Ovary (tissue), 9 donors: Measurements from ENCODE around the gene PVR. TPM values are rescaled to one million over a fixed set of nuclear protein-coding genes. Genes with fewer than 3 reads are reported as not detected.

ENCODE experiments used
- microRNA counts: library from miRNA; unstranded; fragments of <30 nt; microRNA quantifications from one replicate; lab custom pipeline; 2016
- microRNA-seq, 3 donors: library from miRNA; unstranded; fragments of <30 nt; microRNA quantifications; one replicate each; pipeline versions ENCODE4 to v1.2.0, GENCODE V29; 2019 to 2020
- polyA plus RNA-seq, 2 donors: library from polyadenylated mRNA; stranded (reverse); fragments of 200-250 nt in 1 of 2; fragments of 350-450 nt in 1 of 2; fragmentation: Illumina TruSeq in 1 of 2; extraction: RNeasy Lipid Tissue Mini Kit (QIAGEN cat#74804) in 1 of 2; gene quantifications; one replicate each; pipeline ENCODE4 v1.2.3, GENCODE V29; 2013 to 2014
- total RNA-seq, 7 donors: library from RNA; depleted of rRNA in 2 of 7; stranded (reverse); fragments of >200 nt in 2 of 7; fragmentation: NEBNext Ultra II Directional in 3 of 7; extraction: Animal tissue kit (Norgen Biotek cat#: 25700) in 3 of 7; gene quantifications; one replicate each; pipeline versions ENCODE4 v1.1.0 to v1.2.4, GENCODE V29; 2016 to 2023
- donor health status: DM: no; HTN: no; CAD: no; lungs with moderate emphysema.
- donor health status: DM: no; HTN: no; CAD: no.
- donor health status: Bipolar disorder and iron deficiency.
- donor health status: DM: yes; HTN: yes; CAD: no.
- donor health status: DM: no; HTN: no; CAD: no.
- donor health status: DM: yes; HTN: yes; CAD: no.

Gene PVR
- total and polyA plus RNA-seq, 9 donors = 14.0 to 33.9 (median 22.5) TPM

MicroRNAs encoded within 50 kb of the gene (microRNA counts, 767-probe panel; counts per million panel counts)
- 2,683 counts per million, percentile 84 among the panel's probes with 10 or more counts for microRNA hsa-miR-4531 (lab: Ali Mortazavi, UCI)

Small RNA genes lying within 50 kb of the gene (microRNA-seq; reads per million reads assigned to microRNA genes)
- gene MIR4531 = 0 reads per million in 3 donors

Other genes starting within 250 kb of the PVR start
- 10 to 100 TPM in 1 of 7 donors, 1 to 10 TPM in 6; 2.6 to 11.2 (median 6.8) TPM for gene ZNF285, start 242.3 kb upstream of the PVR start, total RNA-seq
- 1 to 10 TPM; 3.3 to 9.1 TPM for gene ZNF285, start 242.3 kb upstream of the PVR start, polyA plus RNA-seq
- gene ZNF229, start 195.4 kb upstream of the PVR start, total RNA-seq = 10 to 100 TPM in 3 of 7 donors, 1 to 10 TPM in 4; 3.7 to 13.7 (median 9.8) TPM
- gene ZNF229, start 195.4 kb upstream of the PVR start, polyA plus RNA-seq = 1 to 10 TPM; 3.8 to 4.4 TPM
- 10 to 100 TPM in 2 of 7 donors, 1 to 10 TPM in 5; 8.4 to 16.1 (median 9.7) TPM for gene ZNF180, start 143.4 kb upstream of the PVR start, total RNA-seq
- gene ZNF180, start 143.4 kb upstream of the PVR start, polyA plus RNA-seq = 1 to 10 TPM; 5.6 to 6.3 TPM
- under 1 TPM in 1 of 7 donors, not detected in 6; 0.60 TPM for gene CEACAM20, start 114.2 kb upstream of the PVR start, total RNA-seq
- not detected for gene CEACAM20, start 114.2 kb upstream of the PVR start, polyA plus RNA-seq
- under 1 TPM in 1 of 7 donors, not detected in 6; 0.57 TPM for gene IGSF23, start 30.3 kb upstream of the PVR start, total RNA-seq
- gene IGSF23, start 30.3 kb upstream of the PVR start, polyA plus RNA-seq = not detected
- gene CEACAM19, start 27.6 kb downstream of the PVR start, total RNA-seq = 10 to 100 TPM in 1 of 7 donors, 1 to 10 TPM in 6; 2.6 to 10.0 (median 5.4) TPM
- gene CEACAM19, start 27.6 kb downstream of the PVR start, polyA plus RNA-seq = 1 to 10 TPM; 2.2 to 5.1 TPM
- not detected for gene CEACAM16, start 55.2 kb downstream of the PVR start, total RNA-seq
- gene CEACAM16, start 55.2 kb downstream of the PVR start, polyA plus RNA-seq = not detected
- 100 to 1,000 TPM in 2 of 7 donors, 10 to 100 TPM in 5; 17.8 to 141 (median 50.7) TPM for gene BCL3, start 104.8 kb downstream of the PVR start, total RNA-seq
- 10 to 100 TPM in 1 of 2 donors, 1 to 10 TPM in 1; 3.2 to 43.4 TPM for gene BCL3, start 104.8 kb downstream of the PVR start, polyA plus RNA-seq
- 10 to 100 TPM in 1 of 7 donors, 1 to 10 TPM in 3, under 1 TPM in 1, not detected in 2; 0.46 to 10.3 (median 2.2) TPM for gene CBLC, start 134.0 kb downstream of the PVR start, total RNA-seq
- gene CBLC, start 134.0 kb downstream of the PVR start, polyA plus RNA-seq = under 1 TPM in 1 of 2 donors, not detected in 1; 0.08 TPM
- 100 to 1,000 TPM in 2 of 7 donors, 10 to 100 TPM in 5; 18.4 to 419 (median 87.0) TPM for gene BCAM, start 165.2 kb downstream of the PVR start, total RNA-seq
- gene BCAM, start 165.2 kb downstream of the PVR start, polyA plus RNA-seq = 10 to 100 TPM in 1 of 2 donors, 1 to 10 TPM in 1; 9.7 to 62.0 TPM
- 100 to 1,000 TPM in 1 of 7 donors, 10 to 100 TPM in 6; 37.8 to 185 (median 71.8) TPM for gene NECTIN2, start 202.4 kb downstream of the PVR start, total RNA-seq
- gene NECTIN2, start 202.4 kb downstream of the PVR start, polyA plus RNA-seq = 10 to 100 TPM; 40.3 to 76.3 TPM
- gene TOMM40, start 247.3 kb downstream of the PVR start, total RNA-seq = 10 to 100 TPM; 23.5 to 63.9 (median 43.7) TPM
- gene TOMM40, start 247.3 kb downstream of the PVR start, polyA plus RNA-seq = 10 to 100 TPM; 11.1 to 23.1 TPM